LHCN-M2 (cell line): Measurements from ENCODE around the gene ZC4H2. TPM values are rescaled to one million over a fixed set of nuclear protein-coding genes. Genes with fewer than 3 reads are reported as not detected.
"Not testable (repeated sequence)": the region's sequence is repeated elsewhere in the genome, so short reads cannot be mapped to it uniquely, and the experiment has no call there.

ENCODE experiments used
- DNase-seq: peaks from one replicate; pipeline ENCODE4 v3.0.0-alpha.2; 2012; ENCODE audit warnings: low read depth
- polyA plus RNA-seq: library from polyadenylated mRNA; unstranded; fragments of >200 nt; gene quantifications from one replicate; pipeline ENCODE4 v1.2.1, GENCODE V29; 2012; ENCODE audit warnings: missing spikeins
- total RNA-seq: library from RNA; depleted of rRNA; stranded (reverse); fragments of >200 nt; gene quantifications from 2 replicates; pipeline ENCODE4 v1.2.3, GENCODE V29; 2014; rRNA removed

The ZC4H2 gene
- total RNA-seq: 7.7 and 10.2 TPM in 2 replicates
- polyA plus RNA-seq: 7.6 TPM

GRCh38 chrX:64975989-64976672 lies at the start of gene ZC4H2:
Gene ZC4H2, minus strand, starts transcription at chrX:64976450. Its CDS starts 73 bp downstream, at chrX:64976377.
- DNase-seq: peak; percentile 73

- no peak for DNase-seq
Observed at GRCh38 chrX:65017451-65017850, 41.2 kb upstream of the ZC4H2 start.

- DNase-seq: no peak
Observed at GRCh38 chrX:65014230-65014629, 38.0 kb upstream of the ZC4H2 start.

- no peak for DNase-seq
Observed at GRCh38 chrX:65009459-65009858, 33.2 kb upstream of the ZC4H2 start.

GRCh38 chrX:65002208-65002607 lies 26.0 kb upstream of the ZC4H2 start:
- DNase-seq: not testable (repeated sequence)

- DNase-seq: no peak
Observed at GRCh38 chrX:64996805-64997204, 20.6 kb upstream of the ZC4H2 start.

- DNase-seq: no peak
Observed at GRCh38 chrX:64994131-64994798, 18.0 kb upstream of the ZC4H2 start.

GRCh38 chrX:64977830-64978229 lies 1.6 kb upstream of the ZC4H2 start:
- peak; percentile 3 for DNase-seq

GRCh38 chrX:64977051-64977450 lies 801 bp upstream of the ZC4H2 start:
- DNase-seq: no peak

- DNase-seq: no peak
Observed at GRCh38 chrX:64976673-64977040, 407 bp upstream of the ZC4H2 start.

GRCh38 chrX:64975491-64975890 lies 759 bp downstream of the ZC4H2 start:
- DNase-seq: peak; percentile 11

GRCh38 chrX:64925480-64925879 lies 50.8 kb downstream of the ZC4H2 start:
- DNase-seq: no peak

- DNase-seq: no peak
Observed at GRCh38 chrX:64908121-64908520, 68.1 kb downstream of the ZC4H2 start.

GRCh38 chrX:64894454-64895038 lies 81.7 kb downstream of the ZC4H2 start:
- DNase-seq: peak; percentile 0

GRCh38 chrX:64885850-64886249 lies 90.4 kb downstream of the ZC4H2 start:
- DNase-seq: no peak

- not testable (repeated sequence) for DNase-seq
Observed at GRCh38 chrX:64878709-64879108, 97.5 kb downstream of the ZC4H2 start.

- no peak for DNase-seq
Observed at GRCh38 chrX:64867217-64867616, 109.0 kb downstream of the ZC4H2 start.

Other genes starting within 250 kb of the ZC4H2 start
- under 0.01 TPM in 1 of 2 replicates, not detected in the other for gene ZC3H12B, start 58.4 kb upstream of the ZC4H2 start, total RNA-seq